ENCODE data around the gene FPR3. TPM values are rescaled to one million over a fixed set of nuclear protein-coding genes. Genes with fewer than 3 reads are reported as not detected.

The FPR3 gene
- total RNA-seq, 1 donor from 2014 or later = not detected

DNA sequence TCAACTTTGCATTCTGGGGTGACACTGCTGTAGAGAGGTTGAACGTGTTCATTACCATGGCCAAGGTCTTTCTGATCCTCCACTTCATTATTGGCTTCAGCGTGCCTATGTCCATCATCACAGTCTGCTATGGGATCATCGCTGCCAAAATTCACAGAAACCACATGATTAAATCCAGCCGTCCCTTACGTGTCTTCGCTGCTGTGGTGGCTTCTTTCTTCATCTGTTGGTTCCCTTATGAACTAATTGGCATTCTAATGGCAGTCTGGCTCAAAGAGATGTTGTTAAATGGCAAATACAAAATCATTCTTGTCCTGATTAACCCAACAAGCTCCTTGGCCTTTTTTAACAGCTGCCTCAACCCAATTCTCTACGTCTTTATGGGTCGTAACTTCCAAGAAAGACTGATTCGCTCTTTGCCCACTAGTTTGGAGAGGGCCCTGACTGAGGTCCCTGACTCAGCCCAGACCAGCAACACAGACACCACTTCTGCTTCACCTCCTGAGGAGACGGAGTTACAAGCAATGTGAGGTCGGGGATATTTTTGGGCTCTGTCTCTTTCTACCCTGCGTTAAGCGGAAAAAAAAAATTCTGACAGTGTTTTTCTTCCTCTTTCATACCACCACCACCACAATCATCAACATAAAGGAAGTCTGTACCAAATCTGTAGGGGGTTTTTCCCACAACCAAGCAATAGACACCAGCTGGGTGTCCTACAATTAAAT, 29.5 kb downstream of the FPR3 start:
- Mint-ChIP-seq H3K4me3 (ENCODE audit: unreplicated experiment) (no peak overlapping the region), H3K27me3 (ENCODE audit: unreplicated experiment) (no peaks in the 10 kb centered on the region), H3K4me1 (ENCODE audit: unreplicated experiment) (no peaks in the 10 kb centered on the region), H3K36me3 (ENCODE audit: unreplicated experiment) (no peaks in the 10 kb centered on the region), H3K27ac (ENCODE audit: unreplicated experiment) (no peak overlapping the region), H3K9me3 (ENCODE audit: unreplicated experiment) (peaks cover 52% of the 10 kb centered on the region)
- TF ChIP-seq, protein P1, sequence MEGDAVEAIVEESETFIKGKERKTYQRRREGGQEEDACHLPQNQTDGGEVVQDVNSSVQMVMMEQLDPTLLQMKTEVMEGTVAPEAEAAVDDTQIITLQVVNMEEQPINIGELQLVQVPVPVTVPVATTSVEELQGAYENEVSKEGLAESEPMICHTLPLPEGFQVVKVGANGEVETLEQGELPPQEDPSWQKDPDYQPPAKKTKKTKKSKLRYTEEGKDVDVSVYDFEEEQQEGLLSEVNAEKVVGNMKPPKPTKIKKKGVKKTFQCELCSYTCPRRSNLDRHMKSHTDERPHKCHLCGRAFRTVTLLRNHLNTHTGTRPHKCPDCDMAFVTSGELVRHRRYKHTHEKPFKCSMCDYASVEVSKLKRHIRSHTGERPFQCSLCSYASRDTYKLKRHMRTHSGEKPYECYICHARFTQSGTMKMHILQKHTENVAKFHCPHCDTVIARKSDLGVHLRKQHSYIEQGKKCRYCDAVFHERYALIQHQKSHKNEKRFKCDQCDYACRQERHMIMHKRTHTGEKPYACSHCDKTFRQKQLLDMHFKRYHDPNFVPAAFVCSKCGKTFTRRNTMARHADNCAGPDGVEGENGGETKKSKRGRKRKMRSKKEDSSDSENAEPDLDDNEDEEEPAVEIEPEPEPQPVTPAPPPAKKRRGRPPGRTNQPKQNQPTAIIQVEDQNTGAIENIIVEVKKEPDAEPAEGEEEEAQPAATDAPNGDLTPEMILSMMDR (IDR thresholded peaks at IDR 0.05) = no peak
- no peak for DNase-seq (ENCODE audit: extremely low spot score, unreplicated experiment)

DNA sequence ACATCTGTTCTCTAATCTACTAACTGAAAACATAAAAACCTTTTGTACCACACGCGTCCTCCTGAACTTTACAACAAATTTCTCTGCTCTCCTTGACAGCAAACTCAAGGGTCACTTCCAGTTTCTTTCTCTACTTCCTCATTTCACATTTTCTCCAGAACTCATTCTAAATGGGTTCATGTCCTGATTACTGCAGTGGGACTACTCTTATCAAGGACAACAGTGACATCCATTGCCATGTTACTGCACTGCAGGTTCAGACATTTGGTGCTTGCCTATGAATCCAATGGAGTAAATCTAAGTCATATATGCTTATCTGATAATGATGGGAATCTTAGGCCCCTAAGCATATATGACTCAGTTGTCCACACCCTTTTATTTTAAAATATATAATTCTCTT, 35.3 kb downstream of the FPR3 start:
- Mint-ChIP-seq H3K4me3 (ENCODE audit: unreplicated experiment) (no peak overlapping the region), H3K4me1 (ENCODE audit: unreplicated experiment) (no peaks in the 10 kb centered on the region), H3K9me3 (ENCODE audit: unreplicated experiment) (peaks cover 48% of the 10 kb centered on the region), H3K27ac (ENCODE audit: unreplicated experiment) (no peak overlapping the region), H3K36me3 (ENCODE audit: unreplicated experiment) (no peaks in the 10 kb centered on the region), H3K27me3 (ENCODE audit: unreplicated experiment) (no peaks in the 10 kb centered on the region)
- DNase-seq (ENCODE audit: extremely low spot score, unreplicated experiment) = no peak
- TF ChIP-seq, protein P1 (IDR thresholded peaks at IDR 0.05) = no peak

DNA sequence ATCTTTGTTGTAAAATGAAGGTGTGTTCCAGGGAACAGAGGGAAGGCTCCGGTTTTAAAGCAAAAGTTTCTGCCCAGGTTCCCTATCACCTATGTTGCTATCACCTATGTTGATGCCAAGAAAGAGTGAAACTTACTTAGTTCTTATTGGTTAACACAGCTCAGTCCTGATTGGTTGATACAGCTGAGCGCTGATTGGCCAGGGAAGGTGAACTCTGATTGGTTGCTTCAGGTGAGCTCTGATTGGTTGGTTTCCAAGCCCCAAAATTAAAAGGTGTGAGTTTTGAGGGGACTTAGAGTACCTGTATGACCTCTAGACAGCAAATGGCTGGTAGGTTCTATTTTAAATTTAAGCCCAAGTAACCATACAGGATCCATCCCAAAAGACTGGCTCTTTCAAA, 42.2 kb downstream of the FPR3 start:
- Mint-ChIP-seq H3K4me3 (ENCODE audit: unreplicated experiment) (no peak overlapping the region), H3K9me3 (ENCODE audit: unreplicated experiment) (peaks cover 39% of the 10 kb centered on the region), H3K27ac (ENCODE audit: unreplicated experiment) (no peak overlapping the region), H3K27me3 (ENCODE audit: unreplicated experiment) (no peaks in the 10 kb centered on the region), H3K36me3 (ENCODE audit: unreplicated experiment) (no peaks in the 10 kb centered on the region), H3K4me1 (ENCODE audit: unreplicated experiment) (no peaks in the 10 kb centered on the region)
- TF ChIP-seq, protein P1 (IDR thresholded peaks at IDR 0.05) = no peak
- no peak for DNase-seq (ENCODE audit: extremely low spot score, unreplicated experiment)

DNA sequence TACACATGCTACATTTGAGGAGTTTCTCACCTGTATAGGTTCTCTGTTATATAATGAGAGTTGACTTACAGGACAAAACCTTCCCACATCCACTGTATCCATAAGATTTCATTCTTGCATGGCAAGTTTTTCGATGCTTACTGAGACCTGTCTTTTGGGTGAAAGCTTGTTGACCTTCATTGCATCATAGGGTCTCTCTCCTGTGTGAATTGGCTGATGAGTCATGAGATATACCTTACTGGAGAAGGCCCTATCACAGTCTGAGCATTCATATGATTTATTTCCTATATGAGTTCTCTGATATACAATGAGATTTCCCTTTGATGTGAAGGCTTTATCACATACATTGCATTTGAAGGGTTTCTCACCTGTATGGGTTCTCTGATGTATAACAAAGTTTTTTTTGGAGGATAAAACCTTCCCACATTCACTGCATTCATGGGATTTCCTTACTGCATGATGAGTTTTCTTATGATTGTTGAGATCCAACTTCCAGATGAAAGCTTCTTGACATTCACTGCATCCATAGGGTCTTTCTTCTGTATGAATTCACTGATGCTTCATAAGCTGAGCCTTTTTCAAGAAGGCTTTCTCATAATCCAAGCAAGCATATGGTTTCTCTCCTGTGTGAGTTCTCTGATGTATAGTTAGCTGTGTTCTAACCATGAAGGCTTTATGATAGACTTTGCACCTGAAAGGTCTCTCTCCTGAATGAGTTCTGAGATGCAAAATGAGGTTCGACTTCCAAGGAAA, 67.1 kb downstream of the FPR3 start:
- TF ChIP-seq, protein P1 (IDR thresholded peaks at IDR 0.05) = no peak
- Mint-ChIP-seq H3K27me3 (ENCODE audit: unreplicated experiment) (no peaks in the 10 kb centered on the region), H3K9me3 (ENCODE audit: unreplicated experiment) (peaks cover 61% of the 10 kb centered on the region), H3K36me3 (ENCODE audit: unreplicated experiment) (peaks cover 14% of the 10 kb centered on the region), H3K4me1 (ENCODE audit: unreplicated experiment) (no peaks in the 10 kb centered on the region), H3K27ac (ENCODE audit: unreplicated experiment) (no peak overlapping the region), H3K4me3 (ENCODE audit: unreplicated experiment) (no peak overlapping the region)
- DNase-seq (ENCODE audit: extremely low spot score, unreplicated experiment) = no peak

DNA sequence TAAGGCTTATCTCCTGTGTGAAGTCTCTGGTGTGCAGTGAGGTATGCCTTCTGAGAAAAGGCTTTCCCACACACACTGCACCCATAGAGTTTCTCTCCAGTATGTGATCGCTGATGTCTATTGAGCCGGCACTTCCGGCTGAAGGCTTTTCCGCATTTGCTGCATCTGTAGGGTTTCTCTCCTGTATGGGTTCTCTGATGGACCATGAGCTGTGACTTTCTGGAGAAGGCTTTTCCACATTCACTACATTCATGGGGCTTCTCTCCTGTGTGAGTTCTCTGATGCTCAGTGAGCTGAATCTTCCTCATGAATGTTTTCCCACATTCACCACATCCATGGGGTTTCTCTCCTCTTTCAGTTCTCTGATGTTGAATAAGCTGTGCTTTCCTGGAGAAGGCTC, 78.1 kb downstream of the FPR3 start:
- no peak overlapping the region for H3K4me3 Mint-ChIP-seq (ENCODE audit: unreplicated experiment)
- H3K9me3 Mint-ChIP-seq (ENCODE audit: unreplicated experiment) = peaks cover 68% of the 10 kb centered on the region
- H3K27me3 Mint-ChIP-seq (ENCODE audit: unreplicated experiment) = no peaks in the 10 kb centered on the region

More for the DNA sequence above, 78.1 kb downstream of the FPR3 start:
- H3K4me1 Mint-ChIP-seq (ENCODE audit: unreplicated experiment) = no peaks in the 10 kb centered on the region
- H3K27ac Mint-ChIP-seq (ENCODE audit: unreplicated experiment) = no peak overlapping the region
- TF ChIP-seq, protein P1 (IDR thresholded peaks at IDR 0.05) = no peak
- no peak for DNase-seq (ENCODE audit: extremely low spot score, unreplicated experiment)
- H3K36me3 Mint-ChIP-seq (ENCODE audit: unreplicated experiment) = peaks cover 68% of the 10 kb centered on the region
